ENCODE results near the gene PRKCH. TPM values are rescaled to one million over a fixed set of nuclear protein-coding genes. Genes with fewer than 3 reads are reported as not detected.
A peak's percentile ranks its signal among the peaks of the same experiment; 100 is the strongest.
"Not testable (repeated sequence)": the region's sequence is repeated elsewhere in the genome, so short reads cannot be mapped to it uniquely, and the experiment has no call there.

Gene PRKCH
- polyA plus RNA-seq, 6 donors from 2014 or later: 0.59 to 2.8 (median 2.1) TPM

GRCh38 chr14:61459229-61459628, 137.8 kb downstream of the PRKCH start:
- Mint-ChIP-seq H3K36me3 (no peaks in the 10 kb centered on the region), H3K9me3 (peaks cover 0 to 6% (median 2%) of the 10 kb centered on the region in 7 donors), H3K4me1 (peaks cover 8 to 28% (median 21%) of the 10 kb centered on the region in 3 donors), H3K4me3 (no peak overlapping the region), H3K27me3 (no peaks in the 10 kb centered on the region), H3K27ac (peak overlapping the region in 2 of 6 donors; percentile 30 to 78)
- ATAC-seq (ENCODE audit: low read depth in 2 of 2) (no peak), DNase-seq (no peak)

DNA sequence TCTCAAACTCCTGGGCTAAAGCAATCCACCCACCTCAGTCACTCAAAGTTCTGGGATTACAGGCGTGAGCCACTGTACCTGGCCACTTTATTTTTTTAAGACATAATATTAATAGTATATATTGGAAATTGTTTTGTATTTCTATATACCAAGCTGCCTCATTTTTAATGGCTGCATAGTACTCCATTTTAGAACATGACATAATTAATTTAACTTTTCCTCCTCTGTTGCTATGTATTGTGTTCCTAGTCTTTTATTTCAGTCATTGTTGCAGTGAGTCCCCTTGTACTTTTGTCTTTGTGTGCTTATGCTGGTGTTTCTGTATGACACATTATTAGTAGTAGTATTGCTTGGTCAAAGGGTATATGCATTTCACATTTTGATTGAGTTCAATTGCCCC, 138.7 kb downstream of the PRKCH start:
- Mint-ChIP-seq H3K27me3 (no peaks in the 10 kb centered on the region), H3K27ac (no peak overlapping the region), H3K4me1 (peaks cover 8 to 28% (median 21%) of the 10 kb centered on the region in 3 donors), H3K36me3 (no peaks in the 10 kb centered on the region), H3K9me3 (peaks cover 0 to 9% (median 3%) of the 10 kb centered on the region in 7 donors), H3K4me3 (no peak overlapping the region)
- DNase-seq (no peak), ATAC-seq (ENCODE audit: low read depth in 2 of 2) (no peak)

- H3K4me1 Mint-ChIP-seq: peaks cover 8 to 28% (median 21%) of the 10 kb centered on the region in 3 donors
- no peak overlapping the region for H3K4me3 Mint-ChIP-seq
- peaks cover 0 to 9% (median 3%) of the 10 kb centered on the region in 7 donors for H3K9me3 Mint-ChIP-seq
- ATAC-seq (ENCODE audit: low read depth in 2 of 2) (peak in 1 of 2 donors; percentile 3), DNase-seq (no peak)
- H3K27ac Mint-ChIP-seq: peak overlapping the region in 3 of 6 donors; percentile 78 to 81 (median 80)
- H3K27me3 Mint-ChIP-seq: no peaks in the 10 kb centered on the region
- H3K36me3 Mint-ChIP-seq: no peaks in the 10 kb centered on the region
Observed at GRCh38 chr14:61460718-61461611, 139.6 kb downstream of the PRKCH start.

- Mint-ChIP-seq H3K36me3 (no peaks in the 10 kb centered on the region), H3K4me1 (peaks cover 5 to 25% (median 17%) of the 10 kb centered on the region in 3 donors), H3K4me3 (no peak overlapping the region), H3K27ac (peak overlapping the region; percentile 2 to 81 (median 62)), H3K9me3 (peaks cover 0 to 9% (median 3%) of the 10 kb centered on the region in 7 donors), H3K27me3 (no peaks in the 10 kb centered on the region)
- peak; percentile 64 to 74 for ATAC-seq (ENCODE audit: low read depth in 2 of 2)
- peak; percentile 59 for DNase-seq
Observed at GRCh38 chr14:61461808-61462275, 140.5 kb downstream of the PRKCH start.

- peaks cover 0 to 9% (median 3%) of the 10 kb centered on the region in 7 donors for H3K9me3 Mint-ChIP-seq
- ATAC-seq (ENCODE audit: low read depth in 2 of 2) (no peak), DNase-seq (no peak)
- H3K36me3 Mint-ChIP-seq: no peaks in the 10 kb centered on the region
- no peak overlapping the region for H3K4me3 Mint-ChIP-seq
- H3K27ac Mint-ChIP-seq: peak overlapping the region in 3 of 6 donors; percentile 62 to 78 (median 67)
- H3K27me3 Mint-ChIP-seq: no peaks in the 10 kb centered on the region
- H3K4me1 Mint-ChIP-seq: peaks cover 5 to 19% (median 16%) of the 10 kb centered on the region in 3 donors
Observed at GRCh38 chr14:61462566-61463193, 141.3 kb downstream of the PRKCH start.

GRCh38 chr14:61463664-61464285, 142.4 kb downstream of the PRKCH start:
- Mint-ChIP-seq H3K36me3 (no peaks in the 10 kb centered on the region), H3K4me1 (peaks cover 5 to 18% (median 16%) of the 10 kb centered on the region in 3 donors), H3K27me3 (no peaks in the 10 kb centered on the region), H3K27ac (peak overlapping the region in 1 of 6 donors; percentile 51), H3K9me3 (peaks cover 0 to 9% (median 3%) of the 10 kb centered on the region in 7 donors), H3K4me3 (no peak overlapping the region)
- no peak for DNase-seq
- peak in 1 of 2 donors; percentile 20 for ATAC-seq (ENCODE audit: low read depth in 2 of 2)

GRCh38 chr14:61464539-61465320, 143.4 kb downstream of the PRKCH start:
- Mint-ChIP-seq H3K27ac (peak overlapping the region in 1 of 6 donors; percentile 61), H3K4me1 (peaks cover 5 to 18% (median 16%) of the 10 kb centered on the region in 3 donors)

DNA sequence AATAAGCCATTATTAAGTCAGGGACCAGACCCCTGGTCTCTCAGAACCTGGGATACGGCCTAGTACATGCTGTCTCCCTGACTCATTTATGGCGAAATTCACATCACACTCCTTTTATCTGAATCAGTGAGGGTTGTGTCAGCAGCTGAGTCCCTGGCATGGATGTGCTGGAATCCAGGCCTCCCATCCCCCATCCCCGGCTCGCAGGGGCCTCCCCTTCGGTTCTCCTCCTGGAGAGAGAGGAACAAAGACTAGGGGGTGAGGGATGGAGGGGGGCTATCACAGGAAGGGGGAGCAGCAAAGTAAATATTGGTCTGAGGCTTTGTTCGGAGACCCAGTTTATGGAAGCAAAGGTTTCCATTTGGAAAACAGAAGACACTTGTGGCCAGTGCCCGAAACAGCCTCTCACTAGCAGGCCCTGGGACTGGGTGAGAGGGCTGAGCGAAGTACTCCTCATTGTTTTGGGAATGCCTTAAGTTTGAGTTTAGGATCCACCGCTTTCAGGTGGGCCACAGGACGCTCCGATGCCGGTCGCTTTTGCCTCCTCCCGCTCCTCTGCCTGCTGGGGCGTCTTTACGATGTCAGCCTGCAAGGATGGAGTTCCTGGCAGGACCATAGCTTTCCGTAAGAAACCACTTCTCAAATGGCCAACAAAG, 145.0 kb downstream of the PRKCH start:
- peaks cover 20 to 30% (median 29%) of the 10 kb centered on the region in 3 donors for H3K4me1 Mint-ChIP-seq
- peaks cover 0 to 9% (median 0%) of the 10 kb centered on the region in 7 donors for H3K9me3 Mint-ChIP-seq

More at GRCh38 chr14:61464539-61465320, 143.4 kb downstream of the PRKCH start:
- DNase-seq; H3K4me3 Mint-ChIP-seq; H3K36me3 Mint-ChIP-seq; H3K27me3 Mint-ChIP-seq; H3K9me3 Mint-ChIP-seq; ATAC-seq (ENCODE audit: low read depth in 2 of 2): not testable (repeated sequence)

DNA sequence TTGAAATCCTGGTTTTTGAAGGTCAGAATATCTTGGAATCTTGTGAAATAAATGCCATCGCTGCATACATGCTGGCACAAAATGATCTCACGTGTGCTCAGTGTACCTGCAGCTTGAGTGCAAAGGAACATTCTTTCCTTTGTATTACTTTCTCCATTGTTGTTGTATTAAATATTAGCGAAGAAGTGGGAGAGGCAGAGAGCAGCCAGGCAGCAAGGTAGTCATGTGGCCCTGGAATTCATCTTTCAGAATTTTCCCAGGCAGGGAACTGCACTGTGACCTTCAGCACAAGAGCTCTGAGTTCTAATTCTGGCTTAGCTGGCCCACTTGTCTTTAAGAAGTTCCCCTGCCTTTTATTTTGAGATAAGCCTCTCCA, 145.5 kb downstream of the PRKCH start:
- DNase-seq (no peak), ATAC-seq (ENCODE audit: low read depth in 2 of 2) (no peak)
- no peak overlapping the region for H3K4me3 Mint-ChIP-seq
- peaks cover 21 to 30% (median 29%) of the 10 kb centered on the region in 3 donors for H3K4me1 Mint-ChIP-seq
- no peaks in the 10 kb centered on the region for H3K36me3 Mint-ChIP-seq
- H3K27me3 Mint-ChIP-seq: no peaks in the 10 kb centered on the region
- no peak overlapping the region for H3K27ac Mint-ChIP-seq
- peaks cover 0 to 9% (median 0%) of the 10 kb centered on the region in 7 donors for H3K9me3 Mint-ChIP-seq

More for the DNA sequence above, 145.0 kb downstream of the PRKCH start:
- DNase-seq: no peak
- no peak overlapping the region for H3K4me3 Mint-ChIP-seq
- H3K36me3 Mint-ChIP-seq: no peaks in the 10 kb centered on the region
- H3K27me3 Mint-ChIP-seq: no peaks in the 10 kb centered on the region
- no peak for ATAC-seq (ENCODE audit: low read depth in 2 of 2)
- H3K27ac Mint-ChIP-seq: peak overlapping the region in 4 of 6 donors; percentile 42 to 76 (median 52)

DNA sequence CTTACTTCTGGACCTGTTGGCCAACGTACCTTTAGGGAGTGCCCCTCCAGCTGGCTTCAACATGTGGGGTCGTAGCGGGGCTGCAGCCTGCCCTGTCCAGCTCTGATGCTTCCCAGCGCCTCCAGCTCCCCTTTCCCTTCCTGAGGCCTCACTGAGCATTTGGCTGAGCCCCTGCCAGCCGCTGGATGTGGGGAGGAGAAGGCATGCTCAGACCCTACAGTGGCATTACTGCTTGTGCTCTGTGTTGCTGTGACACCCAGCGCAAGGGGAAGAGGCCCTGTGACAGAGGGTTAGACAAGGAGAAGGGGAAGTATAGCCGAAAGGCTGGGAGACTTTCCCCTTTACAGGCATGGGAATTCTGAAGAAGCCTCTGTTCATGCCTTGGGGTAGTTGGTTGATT, 145.9 kb downstream of the PRKCH start:
- Mint-ChIP-seq H3K36me3 (no peaks in the 10 kb centered on the region), H3K4me3 (no peak overlapping the region), H3K27ac (peak overlapping the region in 1 of 6 donors; percentile 47)

DNA sequence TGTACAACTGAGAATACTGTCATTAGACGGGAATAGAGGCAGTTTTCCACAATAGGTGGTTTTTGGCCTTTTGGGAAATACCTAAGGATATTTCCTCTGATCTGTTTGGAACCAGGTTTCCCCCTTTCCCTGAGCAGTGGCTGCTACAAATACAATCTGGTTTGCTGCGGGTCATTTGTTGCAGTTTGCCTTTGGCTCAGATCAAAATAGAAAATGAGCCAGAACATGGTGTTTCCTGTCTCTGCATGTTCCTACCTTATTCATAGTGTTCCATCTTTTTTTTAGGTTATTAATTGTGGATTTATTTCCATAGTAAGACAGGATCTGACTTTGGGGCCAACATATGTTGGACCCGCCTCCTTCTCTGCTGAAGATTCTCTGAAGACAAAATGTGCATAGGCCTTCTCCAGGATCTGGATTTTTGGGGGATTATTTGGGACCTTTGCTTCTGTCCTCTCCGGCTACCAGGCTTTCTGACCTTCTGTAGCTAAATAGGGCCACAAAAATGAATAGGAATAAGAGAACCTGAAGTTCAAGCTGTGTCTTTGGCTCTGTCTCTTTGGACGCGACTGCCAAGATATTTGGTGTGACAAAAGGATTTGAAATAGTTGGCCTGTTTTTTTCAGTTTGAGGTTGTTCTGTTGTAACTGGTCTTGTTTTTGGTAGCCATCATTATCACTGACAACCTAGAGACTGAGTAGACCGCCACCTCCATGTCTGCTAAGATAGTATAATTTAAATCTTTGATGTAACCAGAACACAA, 146.9 kb downstream of the PRKCH start:
- peak overlapping the region in 1 of 6 donors; percentile 21 for H3K27ac Mint-ChIP-seq
- ATAC-seq (ENCODE audit: low read depth in 2 of 2) (no peak), DNase-seq (no peak)
- H3K4me3 Mint-ChIP-seq: no peak overlapping the region
- peaks cover 32 to 40% (median 33%) of the 10 kb centered on the region in 3 donors for H3K4me1 Mint-ChIP-seq
- H3K27me3 Mint-ChIP-seq: no peaks in the 10 kb centered on the region
- H3K36me3 Mint-ChIP-seq: no peaks in the 10 kb centered on the region
- H3K9me3 Mint-ChIP-seq: peaks cover 0 to 10% (median 0%) of the 10 kb centered on the region in 7 donors

More for the DNA sequence above, 145.9 kb downstream of the PRKCH start:
- DNase-seq (no peak), ATAC-seq (ENCODE audit: low read depth in 2 of 2) (no peak)
- H3K27me3 Mint-ChIP-seq: no peaks in the 10 kb centered on the region
- H3K9me3 Mint-ChIP-seq: peaks cover 0 to 9% (median 0%) of the 10 kb centered on the region in 7 donors
- H3K4me1 Mint-ChIP-seq: peaks cover 23 to 30% (median 30%) of the 10 kb centered on the region in 3 donors
